ENCODE data around the gene ADAMTSL2.

DNA sequence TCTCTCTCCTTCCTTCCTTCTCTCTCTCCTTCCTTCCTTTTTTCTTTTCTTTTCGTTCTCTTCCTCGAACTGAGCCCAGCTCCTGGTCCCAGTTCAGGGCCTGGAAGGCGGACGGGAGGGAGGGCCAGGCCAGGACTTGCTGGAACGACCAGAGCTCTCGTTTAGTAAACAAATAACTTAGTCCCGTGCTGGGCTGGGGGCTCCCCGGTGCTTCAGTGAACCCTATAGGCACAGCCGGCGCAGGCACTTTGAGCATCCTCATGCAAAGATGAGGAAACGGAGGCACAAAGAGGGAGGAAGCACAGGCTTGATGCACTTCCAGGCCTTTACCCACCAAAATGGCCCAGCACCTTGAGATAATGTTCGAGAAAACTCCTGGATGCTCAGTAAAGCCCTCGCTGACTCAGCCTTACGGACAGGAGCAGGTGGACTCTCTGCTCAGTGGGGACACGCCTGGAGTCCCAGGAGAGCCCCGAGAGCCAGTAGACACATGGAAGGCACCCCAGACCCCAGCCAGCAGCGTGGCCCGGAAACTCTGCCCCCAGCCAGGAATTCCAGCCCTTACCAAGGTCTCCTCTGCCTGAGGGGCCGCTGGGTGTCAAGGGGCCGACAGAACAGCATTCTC is 55.8 kb downstream of the ADAMTSL2 start:
- TF ChIP-seq SPI1 (IDR thresholded peaks at IDR 0.05; ENCODE audit: low read depth, low read length) (no peak), POU2F2 (IDR thresholded peaks at IDR 0.05; ENCODE audit: low read depth, low read length) (no peak)
